SKM-1 treated with dmso at 0.1 percent for 144 hours (cell line): ENCODE results near the gene EPHA2.

Experiments
- DNase-seq: peaks from one replicate; lab custom pipeline; 2025; ENCODE audit not compliant: unreplicated experiment; lab: John Stamatoyannopoulos, UW

The EPHA2 gene

GRCh38 chr1:16076031-16076864 is 79.6 kb downstream of the EPHA2 start:
- DNase-seq = no peak

GRCh38 chr1:16075337-16076030 is 80.4 kb downstream of the EPHA2 start:
- no peak for DNase-seq
